ENCODE data around the gene LHB. TPM values are rescaled to one million over a fixed set of nuclear protein-coding genes. Genes with fewer than 3 reads are reported as not detected.
A peak's percentile ranks its signal among the peaks of the same experiment; 100 is the strongest.
"Not testable (repeated sequence)": the region's sequence is repeated elsewhere in the genome, so short reads cannot be mapped to it uniquely, and the experiment has no call there.

The LHB gene
- total and polyA plus RNA-seq, 7 experiments from 2014 or later: not detected

DNA sequence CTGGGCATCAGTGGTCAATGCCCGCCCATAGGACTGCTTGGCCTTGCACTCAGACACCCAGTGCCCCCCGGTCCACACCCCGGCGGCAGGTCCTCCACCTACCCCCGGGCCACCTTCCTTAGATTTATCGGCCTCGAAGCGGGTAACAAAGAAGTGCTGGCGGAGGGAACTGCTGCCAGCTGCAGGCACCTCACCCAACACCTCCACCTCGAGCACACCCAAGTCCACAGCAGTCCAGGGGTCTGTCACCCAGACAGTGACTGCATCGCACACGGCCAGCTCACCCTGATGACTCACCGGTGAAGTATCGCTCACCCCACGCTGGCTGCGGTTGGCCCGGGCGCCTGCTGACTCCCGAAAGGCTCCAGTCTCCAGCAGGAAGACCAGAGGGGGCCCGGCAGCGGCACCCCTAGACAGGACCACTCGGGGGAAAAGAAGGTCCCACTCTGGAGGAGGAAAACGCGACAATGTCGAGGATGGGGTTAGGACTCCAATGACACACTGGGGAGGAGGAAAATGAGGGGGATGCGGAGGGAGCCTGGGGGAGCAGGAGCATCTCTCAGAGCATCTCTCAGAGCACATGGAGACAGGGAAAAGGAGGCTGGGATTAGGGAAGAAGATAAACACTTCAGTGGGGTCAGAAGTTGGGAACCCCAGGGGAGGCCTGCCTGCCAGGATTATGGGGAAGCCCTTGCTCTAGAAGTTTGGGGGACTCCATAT, 21.8 kb upstream of the LHB start:
- ATAC-seq; H3K4me3 Mint-ChIP-seq; H3K4me3 ChIP-seq (ENCODE audit: low read length); H3K9me3 Mint-ChIP-seq; intact Hi-C loops (cut with micrococcal nuclease); H3K4me1 ChIP-seq (ENCODE audit: control insufficient read depth in 2 of 2, insufficient read depth in 2 of 2, low read length in 2 of 2); CTCF ChIA-PET; H3K27me3 ChIP-seq (ENCODE audit: control insufficient read depth in 2 of 2, insufficient read depth in 2 of 2, low read length in 2 of 2); POLR2A ChIA-PET; DNase-seq; H3K27me3 Mint-ChIP-seq; H3K36me3 ChIP-seq (ENCODE audit: control insufficient read depth in 2 of 3, insufficient read depth in 3 of 3, low read length in 3 of 3); H3K4me1 Mint-ChIP-seq; H3K36me3 Mint-ChIP-seq; H3K27ac Mint-ChIP-seq; H3K27ac ChIP-seq (ENCODE audit: low read depth, low read length); H3K9me3 ChIP-seq (ENCODE audit: control insufficient read depth in 2 of 3, low read length in 3 of 3): not testable (repeated sequence)

DNA sequence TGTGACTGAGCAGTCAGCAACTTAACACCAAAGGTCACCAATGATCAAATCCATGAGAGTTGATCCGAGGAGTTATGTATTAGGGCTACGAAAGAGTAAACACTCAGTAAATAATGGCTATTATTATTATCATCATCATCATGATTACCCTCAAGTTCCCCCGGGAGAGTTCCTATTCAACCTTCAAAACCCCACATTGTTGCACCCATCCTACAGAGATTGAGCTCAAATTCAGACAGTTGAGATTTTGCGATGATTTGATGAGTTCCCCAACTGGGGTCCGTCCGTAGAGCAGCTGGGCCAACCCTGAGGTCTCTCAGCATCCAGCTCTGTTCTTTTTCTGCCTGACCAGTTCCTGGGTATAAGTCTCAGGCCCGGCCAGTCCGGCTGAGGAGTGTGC, 21.2 kb upstream of the LHB start:
- H3K4me1 Mint-ChIP-seq; DNase-seq; H3K9me3 ChIP-seq (ENCODE audit: control insufficient read depth in 2 of 3, low read length in 3 of 3); CTCF ChIA-PET; H3K4me3 ChIP-seq (ENCODE audit: low read length); intact Hi-C loops (cut with micrococcal nuclease); H3K4me3 Mint-ChIP-seq; H3K36me3 ChIP-seq (ENCODE audit: control insufficient read depth in 2 of 3, insufficient read depth in 3 of 3, low read length in 3 of 3); ATAC-seq; H3K36me3 Mint-ChIP-seq; H3K27me3 Mint-ChIP-seq; H3K27me3 ChIP-seq (ENCODE audit: control insufficient read depth in 2 of 2, insufficient read depth in 2 of 2, low read length in 2 of 2); H3K9me3 Mint-ChIP-seq; H3K27ac ChIP-seq (ENCODE audit: low read depth, low read length); H3K4me1 ChIP-seq (ENCODE audit: control insufficient read depth in 2 of 2, insufficient read depth in 2 of 2, low read length in 2 of 2); POLR2A ChIA-PET; H3K27ac Mint-ChIP-seq: not testable (repeated sequence)

DNA sequence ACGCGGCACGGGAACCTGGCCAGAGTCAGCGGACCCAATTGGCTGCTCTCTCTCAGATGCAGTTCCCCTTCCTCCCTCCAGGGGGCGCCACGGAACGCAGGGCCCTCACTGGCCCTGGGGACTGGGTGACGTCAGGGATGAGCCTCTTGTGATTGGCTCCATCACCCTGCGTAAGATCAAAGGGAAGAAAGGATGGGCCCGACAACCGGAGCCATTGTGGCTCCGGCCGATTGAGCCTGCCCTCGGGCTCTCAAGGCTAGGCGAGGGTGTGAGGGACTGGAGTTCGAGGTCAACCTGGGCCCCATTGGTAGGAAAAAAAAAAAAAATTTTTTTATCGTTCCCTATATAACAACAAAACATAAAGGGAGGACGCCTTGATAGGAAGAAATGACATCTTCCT, 19.9 kb upstream of the LHB start, which contains the start of gene CGB1:
Gene CGB1 (minus strand): TSS at position 81 of the 400 bp plus-strand sequence. CDS start 184 bp downstream, outside the sequence.
- H3K9me3 ChIP-seq (ENCODE audit: control insufficient read depth in 2 of 3, low read length in 3 of 3); H3K9me3 Mint-ChIP-seq; H3K4me3 Mint-ChIP-seq; H3K36me3 Mint-ChIP-seq; H3K27me3 ChIP-seq (ENCODE audit: control insufficient read depth in 2 of 2, insufficient read depth in 2 of 2, low read length in 2 of 2); ATAC-seq; H3K36me3 ChIP-seq (ENCODE audit: control insufficient read depth in 2 of 3, insufficient read depth in 3 of 3, low read length in 3 of 3); intact Hi-C loops (cut with micrococcal nuclease); H3K4me1 ChIP-seq (ENCODE audit: control insufficient read depth in 2 of 2, insufficient read depth in 2 of 2, low read length in 2 of 2); H3K4me1 Mint-ChIP-seq; H3K4me3 ChIP-seq (ENCODE audit: low read length); POLR2A ChIA-PET; H3K27ac Mint-ChIP-seq; H3K27ac ChIP-seq (ENCODE audit: low read depth, low read length); H3K27me3 Mint-ChIP-seq: not testable (repeated sequence)
- CTCF ChIA-PET: interaction anchor here (0.6 kb wide), 1 partner anchor 741 kb away, joined by 5 read pairs; no protein-coding TSS in a partner anchor
- DNase-seq: peak in 3 of 9 donors; percentile 23 to 51 (median 42)

DNA sequence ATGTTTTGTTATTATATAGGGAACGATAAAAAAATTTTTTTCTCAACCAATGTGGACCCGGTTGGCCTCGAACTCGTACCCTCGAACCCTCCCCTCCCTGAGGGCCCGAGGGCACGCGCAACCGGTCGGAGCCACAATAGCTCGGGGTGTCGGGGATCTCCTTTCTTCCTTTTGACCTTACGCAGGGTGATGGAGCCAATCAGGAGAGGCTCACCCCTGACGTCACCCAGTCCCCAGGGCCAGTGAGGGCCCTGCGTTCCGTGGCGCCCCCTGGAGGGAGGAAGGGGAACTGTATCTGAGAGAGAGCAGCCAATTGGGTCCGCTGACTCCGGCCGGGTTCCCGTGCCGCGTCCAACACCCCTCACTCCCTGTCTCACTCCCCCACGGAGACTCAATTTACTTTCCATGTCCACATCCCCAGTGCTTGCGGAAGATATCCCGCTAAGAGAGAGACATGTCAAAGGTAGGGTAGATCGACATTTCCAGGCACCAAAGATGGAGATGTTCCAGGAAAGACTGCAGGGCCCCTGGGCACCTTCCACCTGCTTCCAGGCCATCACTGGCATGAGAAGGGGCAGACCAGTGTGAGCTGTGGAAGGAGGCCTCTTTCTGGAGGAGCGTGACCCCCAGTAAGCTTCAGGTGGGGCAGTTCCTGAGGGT, 14.9 kb upstream of the LHB start, which contains the start of gene CGB2:
Gene CGB2 (plus strand): TSS at position 249 of the 660 bp plus-strand sequence. CDS start 206 bp downstream, at position 455.
- H3K4me3 ChIP-seq (ENCODE audit: low read length); H3K27ac ChIP-seq (ENCODE audit: low read depth, low read length); H3K27me3 ChIP-seq (ENCODE audit: control insufficient read depth in 2 of 2, insufficient read depth in 2 of 2, low read length in 2 of 2); intact Hi-C loops (cut with micrococcal nuclease); H3K4me1 ChIP-seq (ENCODE audit: control insufficient read depth in 2 of 2, insufficient read depth in 2 of 2, low read length in 2 of 2); H3K4me3 Mint-ChIP-seq; POLR2A ChIA-PET; CTCF ChIA-PET; H3K9me3 ChIP-seq (ENCODE audit: control insufficient read depth in 2 of 3, low read length in 3 of 3); H3K27me3 Mint-ChIP-seq; H3K9me3 Mint-ChIP-seq; H3K4me1 Mint-ChIP-seq; H3K36me3 ChIP-seq (ENCODE audit: control insufficient read depth in 2 of 3, insufficient read depth in 3 of 3, low read length in 3 of 3); H3K36me3 Mint-ChIP-seq: not testable (repeated sequence)
- ATAC-seq (peak; percentile 54), DNase-seq (peak in 7 of 9 donors; percentile 28 to 70 (median 40))
- peak within 1 kb of the TSS in 1 of 9 donors; percentile 74 for H3K27ac Mint-ChIP-seq

DNA sequence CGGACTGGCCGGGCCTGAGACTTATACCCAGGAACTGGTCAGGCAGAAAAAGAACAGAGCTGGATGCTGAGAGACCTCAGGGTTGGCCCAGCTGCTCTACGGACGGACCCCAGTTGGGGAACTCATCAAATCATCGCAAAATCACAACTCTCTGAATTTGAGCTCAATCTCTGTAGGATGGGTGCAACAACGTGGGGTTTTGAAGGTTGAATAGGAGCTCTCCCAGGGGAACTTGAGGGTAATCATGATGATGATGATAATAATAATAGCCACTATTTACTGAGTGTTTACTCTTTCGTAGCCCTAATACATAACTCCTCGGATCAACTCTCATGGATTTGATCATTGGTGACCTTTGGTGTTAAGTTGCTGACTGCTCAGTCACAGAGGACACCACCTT, 13.4 kb upstream of the LHB start:
- ATAC-seq; H3K27ac ChIP-seq (ENCODE audit: low read depth, low read length); H3K4me3 Mint-ChIP-seq; H3K36me3 ChIP-seq (ENCODE audit: control insufficient read depth in 2 of 3, insufficient read depth in 3 of 3, low read length in 3 of 3); H3K27me3 ChIP-seq (ENCODE audit: control insufficient read depth in 2 of 2, insufficient read depth in 2 of 2, low read length in 2 of 2); H3K9me3 ChIP-seq (ENCODE audit: control insufficient read depth in 2 of 3, low read length in 3 of 3); H3K9me3 Mint-ChIP-seq; H3K36me3 Mint-ChIP-seq; H3K4me1 Mint-ChIP-seq; POLR2A ChIA-PET; H3K27ac Mint-ChIP-seq; H3K4me3 ChIP-seq (ENCODE audit: low read length); H3K27me3 Mint-ChIP-seq; H3K4me1 ChIP-seq (ENCODE audit: control insufficient read depth in 2 of 2, insufficient read depth in 2 of 2, low read length in 2 of 2); intact Hi-C loops (cut with micrococcal nuclease); DNase-seq: not testable (repeated sequence)
- CTCF ChIA-PET: interaction anchor here (0.6 kb wide), 1 partner anchor 743 kb away, joined by 8 read pairs; no protein-coding TSS in a partner anchor

DNA sequence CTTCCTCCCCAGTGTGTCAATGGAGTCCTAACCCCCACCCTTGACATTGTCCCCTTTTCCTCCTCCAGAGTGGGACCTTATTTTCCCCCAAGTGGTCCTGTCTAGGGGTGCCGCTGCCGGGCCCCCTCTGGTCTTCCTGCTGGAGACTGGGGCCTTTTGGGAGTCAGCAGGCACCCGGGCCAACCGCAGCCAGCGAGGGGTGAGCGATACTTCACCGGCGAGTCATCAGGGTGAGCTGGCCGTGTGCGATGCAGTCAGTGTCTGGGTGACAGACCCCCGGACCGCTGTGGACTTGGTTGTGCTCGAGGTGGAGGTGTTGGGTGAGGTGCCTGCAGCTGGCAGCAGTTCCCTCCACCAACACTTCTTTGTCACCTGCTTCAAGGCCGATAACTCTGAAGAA, 12.9 kb upstream of the LHB start:
- H3K4me1 ChIP-seq (ENCODE audit: control insufficient read depth in 2 of 2, insufficient read depth in 2 of 2, low read length in 2 of 2); DNase-seq; H3K27ac ChIP-seq (ENCODE audit: low read depth, low read length); ATAC-seq; H3K4me3 Mint-ChIP-seq; POLR2A ChIA-PET; H3K9me3 Mint-ChIP-seq; H3K27ac Mint-ChIP-seq; H3K4me3 ChIP-seq (ENCODE audit: low read length); H3K27me3 Mint-ChIP-seq; H3K36me3 Mint-ChIP-seq; H3K27me3 ChIP-seq (ENCODE audit: control insufficient read depth in 2 of 2, insufficient read depth in 2 of 2, low read length in 2 of 2); H3K4me1 Mint-ChIP-seq; H3K9me3 ChIP-seq (ENCODE audit: control insufficient read depth in 2 of 3, low read length in 3 of 3); intact Hi-C loops (cut with micrococcal nuclease); H3K36me3 ChIP-seq (ENCODE audit: control insufficient read depth in 2 of 3, insufficient read depth in 3 of 3, low read length in 3 of 3): not testable (repeated sequence)
- CTCF ChIA-PET: interaction anchor here (0.6 kb wide), 1 partner anchor 742 kb away, joined by 8 read pairs; no protein-coding TSS in a partner anchor

DNA sequence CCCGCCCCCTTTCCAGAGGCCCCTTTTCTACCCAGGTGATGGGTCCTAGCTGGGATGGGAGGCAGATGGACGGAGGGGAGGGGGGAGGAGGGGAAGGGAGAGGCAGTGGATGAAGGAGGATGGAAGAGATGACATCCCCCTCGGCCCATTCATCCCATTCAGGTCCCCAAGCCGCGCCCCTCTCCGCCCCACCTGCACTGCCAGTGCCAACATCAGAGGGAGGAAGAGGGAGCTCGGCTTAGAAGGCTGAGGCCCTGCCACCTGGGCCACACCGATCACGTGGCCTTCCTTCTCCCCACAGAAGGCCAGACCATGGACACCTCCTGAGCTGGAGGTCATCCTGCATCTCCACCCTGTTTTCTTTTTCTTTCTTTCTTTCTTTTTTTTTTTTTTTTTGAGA, 11.8 kb upstream of the LHB start:
- H3K27me3 ChIP-seq (ENCODE audit: control insufficient read depth in 2 of 2, insufficient read depth in 2 of 2, low read length in 2 of 2); H3K36me3 ChIP-seq (ENCODE audit: control insufficient read depth in 2 of 3, insufficient read depth in 3 of 3, low read length in 3 of 3); H3K9me3 ChIP-seq (ENCODE audit: control insufficient read depth in 2 of 3, low read length in 3 of 3); H3K4me3 ChIP-seq (ENCODE audit: low read length); H3K27ac Mint-ChIP-seq; intact Hi-C loops (cut with micrococcal nuclease); H3K4me3 Mint-ChIP-seq; H3K9me3 Mint-ChIP-seq; H3K4me1 ChIP-seq (ENCODE audit: control insufficient read depth in 2 of 2, insufficient read depth in 2 of 2, low read length in 2 of 2); DNase-seq; ATAC-seq; H3K27ac ChIP-seq (ENCODE audit: low read depth, low read length); H3K27me3 Mint-ChIP-seq; H3K36me3 Mint-ChIP-seq; POLR2A ChIA-PET; H3K4me1 Mint-ChIP-seq: not testable (repeated sequence)
- CTCF ChIA-PET: interaction anchor here (0.6 kb wide), 1 partner anchor 16 kb away, joined by 4 read pairs; no protein-coding TSS in a partner anchor
